Breast epithelium (tissue), 4 donors: ENCODE results near the gene QSOX2. TPM values are rescaled to one million over a fixed set of nuclear protein-coding genes. Genes with fewer than 3 reads are reported as not detected.

ENCODE experiments used
- DNase-seq, 2 donors: peaks; one replicate each; pipeline ENCODE4 v3.0.0-alpha.2; 2019; ENCODE audit warnings: low spot score in 2 of 2
- H3K27ac ChIP-seq, 2 donors: fragments of 200-600 bp; sonication (generic) in 1 of 2; one replicate each; pipeline ENCODE4 v1.5.1; 2016 to 2019; ENCODE audit warnings: mild to moderate bottlenecking in 1 of 2
- H3K27me3 ChIP-seq, 2 donors: fragments of 200-600 bp; sonication (generic) in 1 of 2; one replicate each; pipeline versions ENCODE4 v1.5.1 to v1.6.0; 2017 to 2019; ENCODE audit warnings: control low read depth in 1 of 2, mild to moderate bottlenecking in 1 of 2
- H3K36me3 ChIP-seq: fragments of 200-600 bp; one replicate; pipeline ENCODE4 v1.5.1; 2019
- H3K4me1 ChIP-seq, 2 donors: fragments of 200-600 bp; sonication (generic); one replicate each; pipeline ENCODE4 v1.5.1; 2016 to 2019; ENCODE audit warnings: control low read depth in 1 of 2
- H3K4me3 ChIP-seq, 3 donors: fragments of 200-600 bp; sonication (generic); 1 replicate in 2 of 3; 2 replicates in 1 of 3; pipeline ENCODE4 v1.5.1; 2016 to 2019; ENCODE audit warnings: mild to moderate bottlenecking in 3 of 3, moderate library complexity in 2 of 3
- H3K9me3 ChIP-seq, 2 donors: fragments of 200-600 bp; sonication (generic) in 1 of 2; one replicate each; pipeline ENCODE4 v1.5.1; 2016 to 2019; ENCODE audit warnings: control low read depth in 1 of 2
- POLR2A ChIP-seq: fragments of 450-650 bp; IDR thresholded peaks from one replicate; pipeline ENCODE4 v1.6.1; 2016; ENCODE audit warnings: antibody characterized with exemption, mild to moderate bottlenecking, moderate library complexity
- POLR2AphosphoS5 ChIP-seq, 3 donors: sonication (generic); formaldehyde crosslinking; IDR thresholded peaks; one replicate each; pipeline ENCODE4 v1.6.1; 2017; ENCODE audit warnings: antibody characterized with exemption in 3 of 3
- intact Hi-C: fragments of 100-400 bp; cut with DNase I; formaldehyde crosslinking; loops from one replicate; pipeline ENCODE4 v1.15.1; 2023; ENCODE audit warnings: low total_unique reads
- total RNA-seq, 3 donors: library from RNA; depleted of rRNA; stranded (reverse); fragments of >200 nt; gene quantifications; one replicate each; pipeline ENCODE4 v1.1.0, GENCODE V29; 2016
- TF ChIP-seq, protein P1 (sequence below), 3 donors: fragments of 450-650 bp; IDR thresholded peaks; one replicate each; pipeline ENCODE4 v1.5.1; 2016 to 2017; ENCODE audit warnings: antibody characterized with exemption in 3 of 3, mild to moderate bottlenecking in 3 of 3, moderate library complexity in 3 of 3

Gene QSOX2
- total RNA-seq, 3 donors from 2014 or later = 5.6 to 8.8 (median 6.2) TPM

DNA sequence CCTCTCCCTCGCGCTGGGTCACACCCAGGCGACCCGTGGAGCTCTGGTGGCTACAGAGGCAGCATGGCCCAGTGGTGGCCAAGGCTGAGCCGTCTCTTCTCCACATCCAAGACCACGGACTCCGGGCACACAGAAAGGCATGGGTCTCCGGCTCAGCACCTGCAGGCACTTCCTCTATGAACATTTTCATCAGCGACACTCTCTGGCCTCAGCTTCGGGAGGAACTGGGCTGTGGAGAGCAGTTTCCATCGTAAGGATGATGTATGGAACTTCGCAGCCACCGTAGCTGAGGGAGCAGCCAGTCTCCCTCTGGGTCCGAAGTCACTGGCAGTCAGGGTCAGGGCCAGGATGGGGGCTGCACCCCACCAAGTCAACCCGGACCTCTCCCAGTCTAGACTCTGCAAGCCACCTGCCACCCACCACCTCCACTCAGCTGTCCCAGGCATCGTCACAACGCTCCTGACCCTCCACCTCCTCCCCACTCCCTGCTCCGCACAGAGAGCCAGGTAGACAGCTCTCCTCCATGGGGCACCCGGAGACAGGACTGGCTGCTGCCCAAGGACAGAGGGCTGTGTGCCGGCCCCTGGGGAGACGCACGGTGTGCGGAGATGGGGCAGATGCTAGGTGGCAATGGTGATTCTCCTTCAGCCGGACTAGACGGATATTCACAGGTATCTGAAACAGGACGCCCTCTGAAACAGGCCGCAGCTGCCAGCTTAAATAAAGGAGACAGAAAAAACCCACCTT lies 9.7 kb downstream of the QSOX2 start:
- intact Hi-C loops = no loop called here
- no peaks in the 10 kb centered on the region for H3K36me3 ChIP-seq
- H3K27ac ChIP-seq = no peak overlapping the region
- no peaks in the 10 kb centered on the region for H3K27me3 ChIP-seq
- H3K4me1 ChIP-seq = no peaks in the 10 kb centered on the region
- H3K4me3 ChIP-seq = no peak overlapping the region
- no peak for TF ChIP-seq POLR2A
- TF ChIP-seq POLR2AphosphoS5 (IDR thresholded peaks at IDR 0.05) = no peak
- TF ChIP-seq, protein P1, sequence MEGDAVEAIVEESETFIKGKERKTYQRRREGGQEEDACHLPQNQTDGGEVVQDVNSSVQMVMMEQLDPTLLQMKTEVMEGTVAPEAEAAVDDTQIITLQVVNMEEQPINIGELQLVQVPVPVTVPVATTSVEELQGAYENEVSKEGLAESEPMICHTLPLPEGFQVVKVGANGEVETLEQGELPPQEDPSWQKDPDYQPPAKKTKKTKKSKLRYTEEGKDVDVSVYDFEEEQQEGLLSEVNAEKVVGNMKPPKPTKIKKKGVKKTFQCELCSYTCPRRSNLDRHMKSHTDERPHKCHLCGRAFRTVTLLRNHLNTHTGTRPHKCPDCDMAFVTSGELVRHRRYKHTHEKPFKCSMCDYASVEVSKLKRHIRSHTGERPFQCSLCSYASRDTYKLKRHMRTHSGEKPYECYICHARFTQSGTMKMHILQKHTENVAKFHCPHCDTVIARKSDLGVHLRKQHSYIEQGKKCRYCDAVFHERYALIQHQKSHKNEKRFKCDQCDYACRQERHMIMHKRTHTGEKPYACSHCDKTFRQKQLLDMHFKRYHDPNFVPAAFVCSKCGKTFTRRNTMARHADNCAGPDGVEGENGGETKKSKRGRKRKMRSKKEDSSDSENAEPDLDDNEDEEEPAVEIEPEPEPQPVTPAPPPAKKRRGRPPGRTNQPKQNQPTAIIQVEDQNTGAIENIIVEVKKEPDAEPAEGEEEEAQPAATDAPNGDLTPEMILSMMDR (IDR thresholded peaks at IDR 0.05) = no peak
- H3K9me3 ChIP-seq = no peaks in the 10 kb centered on the region
- no peak for DNase-seq

DNA sequence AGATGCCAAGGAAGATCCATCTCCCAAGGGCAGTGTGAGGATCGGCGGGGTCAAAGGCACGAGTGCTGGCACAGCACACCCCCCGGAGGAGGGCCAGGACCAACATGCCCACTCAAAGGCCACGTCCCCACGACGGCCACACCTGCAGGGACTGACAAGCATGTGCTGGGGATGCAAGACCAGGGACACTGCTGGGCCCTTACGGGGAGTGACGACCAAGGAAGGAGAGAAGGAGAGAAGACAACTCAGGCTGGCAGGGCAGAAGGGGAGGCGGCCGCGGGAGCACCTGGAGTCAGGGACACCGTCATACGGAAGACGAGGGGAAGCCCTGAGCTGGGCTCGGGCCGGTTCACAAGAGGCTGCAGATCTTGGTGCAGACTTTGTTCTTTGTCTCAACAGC lies 10.4 kb downstream of the QSOX2 start:
- Histone ChIP-seq H3K36me3 (no peaks in the 10 kb centered on the region), H3K27ac (no peak overlapping the region), H3K27me3 (no peaks in the 10 kb centered on the region), H3K4me3 (no peak overlapping the region), H3K4me1 (no peaks in the 10 kb centered on the region), H3K9me3 (no peaks in the 10 kb centered on the region)
- intact Hi-C loops = no loop called here
- no peak for TF ChIP-seq POLR2A
- TF ChIP-seq, protein P1 (IDR thresholded peaks at IDR 0.05) = no peak
- TF ChIP-seq POLR2AphosphoS5 (IDR thresholded peaks at IDR 0.05) = no peak
- no peak for DNase-seq

DNA sequence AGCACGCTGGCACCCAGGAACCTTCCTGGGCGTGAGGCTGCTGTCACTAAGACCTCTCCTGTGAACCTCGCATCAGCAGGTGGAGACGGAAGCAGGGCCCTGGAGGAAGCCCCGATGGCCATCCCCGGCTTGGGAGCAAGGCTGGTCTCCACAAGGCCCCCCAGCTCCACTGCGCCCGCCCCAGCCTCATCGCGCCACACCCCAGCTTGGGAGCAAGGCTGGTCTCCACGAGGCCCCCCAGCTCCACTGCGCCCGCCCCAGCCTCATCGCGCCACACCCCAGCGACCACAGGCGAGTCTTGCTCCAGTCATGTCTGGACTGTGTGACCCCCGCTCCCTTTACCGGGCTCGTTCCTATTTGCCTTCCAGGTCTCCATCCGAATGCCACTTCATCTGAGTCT lies 11.0 kb downstream of the QSOX2 start:
- intact Hi-C loops = no loop called here
- Histone ChIP-seq H3K9me3 (no peaks in the 10 kb centered on the region), H3K4me1 (no peaks in the 10 kb centered on the region), H3K27ac (no peak overlapping the region), H3K4me3 (no peak overlapping the region), H3K27me3 (no peaks in the 10 kb centered on the region), H3K36me3 (no peaks in the 10 kb centered on the region)
- TF ChIP-seq POLR2AphosphoS5 (IDR thresholded peaks at IDR 0.05) (no peak), POLR2A (no peak)
- TF ChIP-seq, protein P1 (IDR thresholded peaks at IDR 0.05) = no peak
- no peak for DNase-seq

DNA sequence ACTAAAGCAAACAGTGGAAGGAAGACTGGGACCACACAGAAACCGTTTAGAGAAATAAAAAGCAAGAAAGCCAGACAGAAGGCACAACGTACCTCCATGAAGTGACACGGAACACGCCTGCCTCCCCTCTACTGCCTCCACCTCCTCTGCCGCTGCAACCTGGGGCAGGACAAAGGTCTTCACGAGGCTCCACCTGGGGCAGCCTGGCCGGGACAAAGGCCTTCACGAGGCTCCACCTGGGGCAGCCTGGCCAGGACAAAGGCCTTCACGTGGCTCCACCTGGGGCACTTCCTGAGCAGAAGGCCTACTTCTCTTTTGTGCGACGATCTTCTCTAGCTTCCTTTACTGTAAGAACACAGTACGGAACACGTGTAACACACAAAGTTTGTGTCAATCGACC lies 11.7 kb downstream of the QSOX2 start:
- H3K4me3 ChIP-seq = no peak overlapping the region
- TF ChIP-seq POLR2AphosphoS5 (IDR thresholded peaks at IDR 0.05) (no peak), POLR2A (no peak)
- TF ChIP-seq, protein P1 (IDR thresholded peaks at IDR 0.05) = no peak
- no peaks in the 10 kb centered on the region for H3K4me1 ChIP-seq
- H3K27ac ChIP-seq = no peak overlapping the region
- intact Hi-C loops = no loop called here
- no peaks in the 10 kb centered on the region for H3K9me3 ChIP-seq
- H3K27me3 ChIP-seq = no peaks in the 10 kb centered on the region
- H3K36me3 ChIP-seq = no peaks in the 10 kb centered on the region
- DNase-seq = no peak

DNA sequence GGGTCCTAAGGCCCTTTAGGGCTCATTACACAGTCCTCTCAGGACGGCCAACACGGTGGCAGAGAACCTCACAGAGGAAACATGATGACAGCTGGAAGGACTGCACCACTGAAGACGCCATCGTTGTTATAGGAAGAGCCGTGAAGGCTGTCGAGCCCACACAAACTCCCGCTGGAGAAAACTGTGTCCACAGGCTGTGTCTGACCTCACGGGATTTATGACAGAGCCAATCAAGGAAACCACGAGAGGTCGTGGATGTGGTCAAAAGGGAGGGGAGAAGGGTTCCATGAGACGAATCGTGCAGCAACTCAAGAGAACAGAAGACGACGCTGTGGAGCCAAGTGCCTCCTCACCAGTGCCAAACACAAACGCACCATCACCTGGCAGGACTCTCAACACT lies 12.2 kb downstream of the QSOX2 start:
- Histone ChIP-seq H3K27me3 (no peaks in the 10 kb centered on the region), H3K9me3 (no peaks in the 10 kb centered on the region), H3K4me1 (no peaks in the 10 kb centered on the region), H3K4me3 (no peak overlapping the region), H3K36me3 (no peaks in the 10 kb centered on the region), H3K27ac (no peak overlapping the region)
- intact Hi-C loops = no loop called here
- no peak for DNase-seq
- TF ChIP-seq POLR2A = no peak
- TF ChIP-seq, protein P1 (IDR thresholded peaks at IDR 0.05) = no peak
- TF ChIP-seq POLR2AphosphoS5 (IDR thresholded peaks at IDR 0.05) = no peak
